Choroid plexus epithelial cell (primary cell): ENCODE measurements around the gene L3MBTL4.
"Not testable (repeated sequence)": the region's sequence is repeated elsewhere in the genome, so short reads cannot be mapped to it uniquely, and the experiment has no call there.

Experiments used
- DNase-seq: peaks from one replicate; pipeline ENCODE4 v3.0.0-alpha.2; 2010; ENCODE audit warnings: low read depth
- H3K4me3 ChIP-seq: 2 replicates; pipeline ENCODE4 v1.5.1; 2011; ENCODE audit warnings: low read depth, mild to moderate bottlenecking, control low read depth, low read length, moderate library complexity
- TF ChIP-seq, protein P1 (sequence below): conservative IDR thresholded peaks from 2 replicates; pipeline ENCODE4 v1.5.1; 2011; ENCODE audit warnings: low read depth, mild to moderate bottlenecking, control low read depth, inconsistent platforms, low read length, moderate library complexity

The L3MBTL4 gene

GRCh38 chr18:6194640-6195039 is 220.1 kb downstream of the L3MBTL4 start:
- TF ChIP-seq, protein P1, sequence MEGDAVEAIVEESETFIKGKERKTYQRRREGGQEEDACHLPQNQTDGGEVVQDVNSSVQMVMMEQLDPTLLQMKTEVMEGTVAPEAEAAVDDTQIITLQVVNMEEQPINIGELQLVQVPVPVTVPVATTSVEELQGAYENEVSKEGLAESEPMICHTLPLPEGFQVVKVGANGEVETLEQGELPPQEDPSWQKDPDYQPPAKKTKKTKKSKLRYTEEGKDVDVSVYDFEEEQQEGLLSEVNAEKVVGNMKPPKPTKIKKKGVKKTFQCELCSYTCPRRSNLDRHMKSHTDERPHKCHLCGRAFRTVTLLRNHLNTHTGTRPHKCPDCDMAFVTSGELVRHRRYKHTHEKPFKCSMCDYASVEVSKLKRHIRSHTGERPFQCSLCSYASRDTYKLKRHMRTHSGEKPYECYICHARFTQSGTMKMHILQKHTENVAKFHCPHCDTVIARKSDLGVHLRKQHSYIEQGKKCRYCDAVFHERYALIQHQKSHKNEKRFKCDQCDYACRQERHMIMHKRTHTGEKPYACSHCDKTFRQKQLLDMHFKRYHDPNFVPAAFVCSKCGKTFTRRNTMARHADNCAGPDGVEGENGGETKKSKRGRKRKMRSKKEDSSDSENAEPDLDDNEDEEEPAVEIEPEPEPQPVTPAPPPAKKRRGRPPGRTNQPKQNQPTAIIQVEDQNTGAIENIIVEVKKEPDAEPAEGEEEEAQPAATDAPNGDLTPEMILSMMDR, result no peak
- no peak overlapping the region for H3K4me3 ChIP-seq
- DNase-seq, result no peak

DNA sequence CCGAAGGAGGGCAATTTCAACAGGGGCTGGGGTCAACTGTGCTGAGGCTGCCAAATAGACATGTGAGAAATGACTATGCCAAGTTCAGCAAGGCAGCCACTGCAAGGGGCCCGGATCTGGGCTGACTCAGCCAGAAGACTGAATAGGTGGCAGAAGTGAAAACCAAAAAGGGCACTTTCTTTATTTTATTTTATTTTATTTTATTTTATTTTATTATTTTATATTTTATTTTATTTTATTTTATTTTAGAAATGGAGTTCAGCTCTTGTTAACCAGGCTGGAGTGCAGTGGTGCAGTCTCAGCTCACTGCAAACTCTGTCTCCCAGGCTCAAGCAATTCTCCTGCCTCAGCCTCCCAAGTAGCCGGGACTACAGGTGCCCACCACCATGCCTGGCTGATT is 228.9 kb downstream of the L3MBTL4 start:
- not testable (repeated sequence) for H3K4me3 ChIP-seq, DNase-seq

- TF ChIP-seq, protein P1, result no peak
- DNase-seq, result no peak
- no peak overlapping the region for H3K4me3 ChIP-seq
These were observed 239.5 kb downstream of the L3MBTL4 start for GRCh38 chr18:6174983-6175745.

DNA sequence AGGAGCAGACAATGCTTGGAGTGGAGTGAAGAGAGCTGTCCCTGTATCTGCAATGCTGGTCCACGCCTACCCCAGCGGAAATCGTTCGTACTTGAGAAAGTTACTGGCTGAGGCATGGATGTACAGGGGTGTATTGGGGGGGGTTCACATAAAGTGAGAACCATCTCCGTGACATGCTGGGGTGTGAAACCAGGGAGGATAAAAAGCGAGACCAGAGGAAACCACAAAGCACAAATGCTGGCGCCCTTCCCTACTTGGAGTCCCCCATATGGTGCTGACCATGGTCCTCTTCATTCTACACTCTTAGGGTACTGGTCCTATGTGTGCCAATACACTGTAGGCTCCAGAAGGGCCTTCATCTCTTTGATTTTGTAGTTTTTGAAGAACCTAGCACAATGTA is 244.1 kb downstream of the L3MBTL4 start:
- DNase-seq, result no peak
- TF ChIP-seq, protein P1, result no peak
- H3K4me3 ChIP-seq, result no peak overlapping the region

DNA sequence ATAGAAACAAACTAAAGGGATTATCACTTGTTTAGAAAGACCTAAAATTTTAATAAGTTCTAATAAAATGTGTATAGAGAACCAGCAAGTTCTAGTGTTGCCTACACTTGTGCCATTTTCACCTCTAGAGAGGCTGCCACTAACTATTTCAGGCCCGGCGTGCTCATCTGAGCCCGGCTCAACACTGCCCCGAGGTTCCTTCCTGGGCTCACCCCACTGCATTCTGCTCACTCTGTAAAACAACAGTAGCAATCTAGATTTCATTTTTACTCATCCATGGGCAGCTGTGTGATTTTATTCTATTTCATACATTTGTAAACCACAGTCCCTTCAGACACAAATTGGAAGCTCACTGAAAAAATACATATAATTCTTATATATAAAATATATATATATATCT is 253.2 kb downstream of the L3MBTL4 start:
- TF ChIP-seq, protein P1, result no peak
- H3K4me3 ChIP-seq, result no peak overlapping the region
- DNase-seq, result no peak

DNA sequence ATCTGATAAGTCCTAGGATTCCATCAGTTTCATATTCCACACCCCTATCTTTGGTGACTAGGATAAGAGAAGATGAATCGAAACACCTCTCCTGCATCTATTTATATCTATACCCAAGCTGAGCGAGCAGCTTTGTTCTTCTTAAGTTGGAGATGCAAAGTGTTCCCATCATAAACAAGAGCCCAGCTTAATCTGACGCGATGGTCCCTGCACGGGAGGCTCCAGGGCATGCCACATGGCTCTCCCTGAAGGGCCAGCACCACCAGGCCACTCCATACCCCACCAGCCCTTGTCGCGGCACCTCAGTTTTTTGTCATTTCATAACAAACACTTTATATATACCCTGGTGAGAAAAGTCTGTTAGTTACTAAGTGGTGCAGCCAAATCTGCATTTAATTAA is 255.3 kb downstream of the L3MBTL4 start:
- TF ChIP-seq, protein P1, result no peak
- no peak for DNase-seq
- H3K4me3 ChIP-seq, result no peak overlapping the region

DNA sequence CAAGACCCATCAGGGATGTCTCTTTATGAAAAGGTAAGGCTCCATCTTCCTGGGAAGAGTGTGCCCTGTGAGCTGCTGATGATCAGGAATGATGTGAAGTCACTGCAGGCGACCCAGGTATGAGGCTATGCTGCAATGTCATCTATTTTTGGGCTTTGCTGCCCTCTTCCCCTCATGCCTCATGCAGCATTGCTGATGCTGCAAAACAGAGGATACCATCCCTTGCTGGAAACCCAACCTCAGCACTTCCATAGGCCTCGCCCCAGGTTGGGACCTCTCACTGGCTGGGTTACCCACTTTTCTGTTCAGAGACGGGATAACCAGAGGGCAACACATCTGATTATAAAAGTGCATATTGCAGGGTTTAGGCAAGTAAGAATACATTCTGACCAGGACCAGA is 255.8 kb downstream of the L3MBTL4 start:
- DNase-seq, result no peak
- TF ChIP-seq, protein P1, result no peak
- H3K4me3 ChIP-seq, result no peak overlapping the region
